SU-DHL-6 (cell line): ENCODE measurements around the gene DCTN2.

Experiments
- H2AFZ ChIP-seq: fragments of 200-600 bp; sonication (generic); 2 replicates; pipeline ENCODE4 v1.6.1; 2014; ENCODE audit warnings: low read depth, mild to moderate bottlenecking, moderate library complexity, mixed read lengths, antibody characterized with exemption, low read length; ENCODE audit not compliant: severe bottlenecking
- H3F3A ChIP-seq: fragments of 200-600 bp; shearing (Covaris generic); 2 replicates; pipeline ENCODE4 v1.6.0; 2016; ENCODE audit warnings: antibody characterized with exemption, mild to moderate bottlenecking; ENCODE audit not compliant: insufficient read depth
- H3K27ac ChIP-seq: fragments of 200-600 bp; sonication (generic); 2 replicates; pipeline ENCODE4 v1.5.1; 2016; ENCODE audit warnings: low read depth, mild to moderate bottlenecking, low read length, moderate library complexity, mixed read lengths
- H3K27me3 ChIP-seq: fragments of 200-600 bp; sonication (generic), shearing (Covaris generic); 2 replicates; pipeline ENCODE4 v1.6.0; 2014; ENCODE audit warnings: mild to moderate bottlenecking, low read length
- H3K36me3 ChIP-seq: fragments of 200-600 bp; sonication (generic); 2 replicates; pipeline ENCODE4 v1.6.1; 2014; ENCODE audit warnings: mild to moderate bottlenecking, low read length, mixed read lengths
- H3K4me2 ChIP-seq: fragments of 300-600, 200-600 bp; shearing (Covaris generic), sonication (generic); 2 replicates; pipeline ENCODE4 v1.6.0; 2014; ENCODE audit warnings: low read length, low read depth, mild to moderate bottlenecking; ENCODE audit not compliant: poor library complexity, severe bottlenecking
- H3K4me3 ChIP-seq: fragments of 200-600 bp; sonication (generic); 2 replicates; pipeline ENCODE4 v1.5.1; 2014; ENCODE audit warnings: antibody characterized with exemption, low read length, mild to moderate bottlenecking, mixed read lengths; ENCODE audit not compliant: insufficient read depth, poor library complexity, severe bottlenecking
- H3K79me2 ChIP-seq: fragments of 200-600 bp; sonication (generic); 2 replicates; pipeline ENCODE4 v1.6.1; 2014; ENCODE audit warnings: mild to moderate bottlenecking, low read length, moderate library complexity; ENCODE audit not compliant: insufficient read depth
- H3K9ac ChIP-seq: fragments of 200-600 bp; sonication (generic); 2 replicates; pipeline ENCODE4 v1.7.0; 2014; ENCODE audit warnings: mild to moderate bottlenecking, low read length
- H3K9me2 ChIP-seq: fragments of 200-600 bp; sonication (generic); replicated peaks from 2 replicates; pipeline ENCODE4 v1.6.1; 2014; ENCODE audit warnings: low read length; ENCODE audit not compliant: insufficient read depth
- H3K9me3 ChIP-seq: fragments of 200-600 bp; sonication (generic); 2 replicates; pipeline ENCODE4 v1.6.1; 2014; ENCODE audit warnings: low read length, mixed read lengths; ENCODE audit not compliant: insufficient read depth
- H4K20me1 ChIP-seq: fragments of 200-600 bp; sonication (generic); 2 replicates; pipeline ENCODE4 v1.6.1; 2014; ENCODE audit warnings: low read depth, mild to moderate bottlenecking, antibody characterized with exemption, low read length, moderate library complexity, mixed read lengths
- EZH2phosphoT487 ChIP-seq: fragments of 200-600 bp; sonication (generic), shearing (Covaris generic); conservative IDR thresholded peaks from 2 replicates; pipeline ENCODE4 v1.6.1; 2018; ENCODE audit warnings: mild to moderate bottlenecking, antibody characterized with exemption, low read length, moderate library complexity, mixed read lengths
- TF ChIP-seq, protein P1 (sequence below): fragments of 200-600 bp; sonication (generic); IDR thresholded peaks from one replicate; pipeline ENCODE4 v1.5.1; 2017; ENCODE audit warnings: antibody characterized with exemption, mild to moderate bottlenecking, low read length, moderate library complexity; ENCODE audit not compliant: insufficient read depth, poor library complexity, severe bottlenecking

DCTN2 gene

GRCh38 chr12:57527184-57527583, 19.8 kb downstream of the DCTN2 start:
- peaks cover 12% of the 10 kb centered on the region for H3K79me2 ChIP-seq
- no peak overlapping the region for H3K9ac ChIP-seq
- no peaks in the 10 kb centered on the region; the same call in 1 of the 2 replicates for H3K36me3 ChIP-seq
- no peaks in the 10 kb centered on the region for H3K27me3 ChIP-seq
- TF ChIP-seq, protein P1, sequence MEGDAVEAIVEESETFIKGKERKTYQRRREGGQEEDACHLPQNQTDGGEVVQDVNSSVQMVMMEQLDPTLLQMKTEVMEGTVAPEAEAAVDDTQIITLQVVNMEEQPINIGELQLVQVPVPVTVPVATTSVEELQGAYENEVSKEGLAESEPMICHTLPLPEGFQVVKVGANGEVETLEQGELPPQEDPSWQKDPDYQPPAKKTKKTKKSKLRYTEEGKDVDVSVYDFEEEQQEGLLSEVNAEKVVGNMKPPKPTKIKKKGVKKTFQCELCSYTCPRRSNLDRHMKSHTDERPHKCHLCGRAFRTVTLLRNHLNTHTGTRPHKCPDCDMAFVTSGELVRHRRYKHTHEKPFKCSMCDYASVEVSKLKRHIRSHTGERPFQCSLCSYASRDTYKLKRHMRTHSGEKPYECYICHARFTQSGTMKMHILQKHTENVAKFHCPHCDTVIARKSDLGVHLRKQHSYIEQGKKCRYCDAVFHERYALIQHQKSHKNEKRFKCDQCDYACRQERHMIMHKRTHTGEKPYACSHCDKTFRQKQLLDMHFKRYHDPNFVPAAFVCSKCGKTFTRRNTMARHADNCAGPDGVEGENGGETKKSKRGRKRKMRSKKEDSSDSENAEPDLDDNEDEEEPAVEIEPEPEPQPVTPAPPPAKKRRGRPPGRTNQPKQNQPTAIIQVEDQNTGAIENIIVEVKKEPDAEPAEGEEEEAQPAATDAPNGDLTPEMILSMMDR = no peak
- no peak for TF ChIP-seq EZH2phosphoT487
- H3K9me3 ChIP-seq = no peaks in the 10 kb centered on the region
- H3K27ac ChIP-seq = no peak overlapping the region
- no peak overlapping the region for H3K4me3 ChIP-seq
- no peak overlapping the region for H2AFZ ChIP-seq
- peaks cover 24% of the 10 kb centered on the region for H3F3A ChIP-seq
- H4K20me1 ChIP-seq = no peaks in the 10 kb centered on the region
- H3K4me2 ChIP-seq = no peak overlapping the region
- H3K9me2 ChIP-seq = no peaks in the 10 kb centered on the region

- Histone ChIP-seq H3K9ac (no peak overlapping the region), H3K9me2 (no peaks in the 10 kb centered on the region), H3K27me3 (no peaks in the 10 kb centered on the region), H3K4me2 (no peak overlapping the region), H3K79me2 (peaks cover 12% of the 10 kb centered on the region), H3K4me3 (no peak overlapping the region), H4K20me1 (no peaks in the 10 kb centered on the region), H2AFZ (no peak overlapping the region), H3K9me3 (no peaks in the 10 kb centered on the region), H3F3A (peaks cover 30% of the 10 kb centered on the region), H3K27ac (no peak overlapping the region), H3K36me3 (no peaks in the 10 kb centered on the region; the same call in 1 of the 2 replicates)
- no peak for TF ChIP-seq EZH2phosphoT487
- TF ChIP-seq, protein P1 = no peak
These were observed 20.4 kb downstream of the DCTN2 start for GRCh38 chr12:57526477-57527126.

GRCh38 chr12:57525615-57526383, 21.2 kb downstream of the DCTN2 start:
- Histone ChIP-seq H3K79me2 (peaks cover 12% of the 10 kb centered on the region), H3K9me2 (no peaks in the 10 kb centered on the region), H3K9me3 (no peaks in the 10 kb centered on the region), H4K20me1 (no peaks in the 10 kb centered on the region), H2AFZ (no peak overlapping the region), H3K36me3 (no peaks in the 10 kb centered on the region; the same call in 1 of the 2 replicates), H3K4me3 (no peak overlapping the region), H3K27ac (no peak overlapping the region), H3K4me2 (no peak overlapping the region), H3F3A (peaks cover 35% of the 10 kb centered on the region), H3K9ac (no peak overlapping the region), H3K27me3 (no peaks in the 10 kb centered on the region)
- TF ChIP-seq EZH2phosphoT487 = no peak
- TF ChIP-seq, protein P1 = no peak
